OCI-LY3 (cell line): ENCODE measurements around the gene CAV1.

Experiments
- H2AFZ ChIP-seq: fragments of 200-600, 300-600 bp; shearing (Covaris generic); 2 replicates; pipeline ENCODE4 v1.6.0; 2014; ENCODE audit warnings: antibody characterized with exemption, low read depth, low read length
- H3K27ac ChIP-seq: fragments of 200-600, 300-600 bp; sonication (generic); 2 replicates; pipeline ENCODE4 v1.5.1; 2014; ENCODE audit warnings: mild to moderate bottlenecking, low read length, moderate library complexity, mixed read lengths
- H3K27me3 ChIP-seq: fragments of 200-600, 300-600 bp; sonication (generic); 2 replicates; pipeline ENCODE4 v1.6.1; 2014; ENCODE audit warnings: low read depth, low read length, mixed read lengths
- H3K36me3 ChIP-seq: fragments of 200-600, 300-600 bp; sonication (generic); replicated peaks from 2 replicates; pipeline ENCODE3; 2014; ENCODE audit warnings: low read depth, low read length, mixed read lengths
- H3K4me1 ChIP-seq: fragments of 300-600, 200-600 bp; sonication (generic); 2 replicates; pipeline ENCODE4 v1.6.1; 2014; ENCODE audit warnings: low read length, mixed read lengths
- H3K4me2 ChIP-seq: fragments of 200-600, 300-600 bp; sonication (generic); 2 replicates; pipeline ENCODE4 v1.6.1; 2014; ENCODE audit warnings: low read length, mixed read lengths
- H3K4me3 ChIP-seq: fragments of 300-600, 200-600 bp; sonication (generic); 2 replicates; pipeline ENCODE4 v1.5.1; 2014; ENCODE audit warnings: antibody characterized with exemption, mild to moderate bottlenecking, low read length, moderate library complexity
- H3K79me2 ChIP-seq: fragments of 300-600, 200-600 bp; shearing (Covaris generic); 2 replicates; pipeline ENCODE4 v1.6.1; 2014; ENCODE audit warnings: mild to moderate bottlenecking, low read length, mixed read lengths
- H3K9ac ChIP-seq: fragments of 300-600, 200-600 bp; shearing (Covaris generic); 2 replicates; pipeline ENCODE4 v1.6.0; 2014; ENCODE audit warnings: mild to moderate bottlenecking, low read length, moderate library complexity
- H3K9me3 ChIP-seq: fragments of 200-600, 300-600 bp; shearing (Covaris generic); 2 replicates; pipeline ENCODE4 v1.6.1; 2014; ENCODE audit warnings: low read length, mixed read lengths; ENCODE audit not compliant: insufficient read depth
- H4K20me1 ChIP-seq: fragments of 200-600, 300-600 bp; sonication (generic); 2 replicates; pipeline ENCODE4 v1.6.1; 2016; ENCODE audit warnings: low read length, mixed read lengths; ENCODE audit not compliant: insufficient read depth
- CTCF ChIP-seq: fragments of 200-600, 300-600 bp; sonication (generic); IDR thresholded peaks from 2 replicates; pipeline ENCODE4 v1.5.1; 2014; ENCODE audit warnings: antibody characterized with exemption, low read length, low read depth
- EZH2phosphoT487 ChIP-seq: fragments of 200-600 bp; shearing (Covaris generic); IDR thresholded peaks from 2 replicates; pipeline ENCODE4 v1.6.1; 2018; ENCODE audit warnings: antibody characterized with exemption, mixed run types, low read depth

CAV1 gene

GRCh38 chr7:116525298-116525912 lies 569 bp downstream of the CAV1 start:
- peak overlapping the region; percentile 96 for H3K4me3 ChIP-seq
- peak overlapping the region; percentile 98 for H3K9ac ChIP-seq
- H3K4me2 ChIP-seq, result peak overlapping the region; percentile 98
- peak overlapping the region; percentile 57 for H2AFZ ChIP-seq
- peaks cover 3% of the 10 kb centered on the region; the same call in 1 of the 2 replicates for H3K79me2 ChIP-seq
- H3K9me3 ChIP-seq, result no peaks in the 10 kb centered on the region
- peak overlapping the region; percentile 72 for H3K27ac ChIP-seq
- peaks cover 11% of the 10 kb centered on the region for H3K27me3 ChIP-seq
- H3K4me1 ChIP-seq, result peaks cover 41% of the 10 kb centered on the region
- TF ChIP-seq EZH2phosphoT487, result no peak
- no peak for TF ChIP-seq CTCF
- 0 out of 2 replicates have a peak, but pooled peaks cover under 1% of the 10 kb centered on the region for H4K20me1 ChIP-seq
- peaks cover 14% of the 10 kb centered on the region for H3K36me3 ChIP-seq

- peak overlapping the region; percentile 57 for H2AFZ ChIP-seq
These were observed 1.4 kb downstream of the CAV1 start for GRCh38 chr7:116525913-116526861.

GRCh38 chr7:116526897-116527296 lies 2.1 kb downstream of the CAV1 start:
- H4K20me1 ChIP-seq, result 0 out of 2 replicates have a peak, but pooled peaks cover 5% of the 10 kb centered on the region
- peak overlapping the region; percentile 96 for H3K4me3 ChIP-seq
- H3K4me2 ChIP-seq, result peak overlapping the region; percentile 98
- peak overlapping the region; percentile 98 for H3K9ac ChIP-seq
- peak overlapping the region; percentile 20; the same call in 1 of the 2 replicates for H2AFZ ChIP-seq
- H3K4me1 ChIP-seq, result peaks cover 44% of the 10 kb centered on the region
- H3K79me2 ChIP-seq, result peaks cover 3% of the 10 kb centered on the region; the same call in 1 of the 2 replicates
- no peaks in the 10 kb centered on the region for H3K9me3 ChIP-seq
- H3K27me3 ChIP-seq, result peaks cover 11% of the 10 kb centered on the region
- peaks cover 18% of the 10 kb centered on the region for H3K36me3 ChIP-seq
- H3K27ac ChIP-seq, result no peak overlapping the region
- TF ChIP-seq EZH2phosphoT487 (no peak), CTCF (no peak)

More at GRCh38 chr7:116525913-116526861, 1.4 kb downstream of the CAV1 start:
- no peaks in the 10 kb centered on the region for H3K9me3 ChIP-seq
- peaks cover 44% of the 10 kb centered on the region for H3K4me1 ChIP-seq
- peak overlapping the region; percentile 98 for H3K9ac ChIP-seq
- peak overlapping the region; percentile 96 for H3K4me3 ChIP-seq
- H4K20me1 ChIP-seq, result 0 out of 2 replicates have a peak, but pooled peaks cover 5% of the 10 kb centered on the region
- TF ChIP-seq EZH2phosphoT487, result no peak
- peak; percentile 67 for TF ChIP-seq CTCF
- H3K79me2 ChIP-seq, result peaks cover 3% of the 10 kb centered on the region; the same call in 1 of the 2 replicates
- peak overlapping the region; percentile 72 for H3K27ac ChIP-seq
- H3K36me3 ChIP-seq, result peaks cover 18% of the 10 kb centered on the region
- H3K4me2 ChIP-seq, result peak overlapping the region; percentile 98
- H3K27me3 ChIP-seq, result peaks cover 11% of the 10 kb centered on the region

- H2AFZ ChIP-seq, result no peak overlapping the region
- 0 out of 2 replicates have a peak, but pooled peaks cover 5% of the 10 kb centered on the region for H4K20me1 ChIP-seq
- peaks cover 11% of the 10 kb centered on the region for H3K27me3 ChIP-seq
- TF ChIP-seq EZH2phosphoT487 (no peak), CTCF (no peak)
- H3K36me3 ChIP-seq, result peaks cover 22% of the 10 kb centered on the region
- no peak overlapping the region for H3K27ac ChIP-seq
- peak overlapping the region; percentile 96 for H3K4me3 ChIP-seq
- peaks cover 44% of the 10 kb centered on the region for H3K4me1 ChIP-seq
- H3K79me2 ChIP-seq, result peaks cover 3% of the 10 kb centered on the region; the same call in 1 of the 2 replicates
- H3K9me3 ChIP-seq, result no peaks in the 10 kb centered on the region
- peak overlapping the region; percentile 4; the same call in 1 of the 2 replicates for H3K9ac ChIP-seq
- H3K4me2 ChIP-seq, result peak overlapping the region; percentile 98
These were observed 2.7 kb downstream of the CAV1 start for GRCh38 chr7:116527521-116527920.
